ENCODE data around the gene TBC1D2. TPM values are rescaled to one million over a fixed set of nuclear protein-coding genes. Genes with fewer than 3 reads are reported as not detected.
"Not testable (repeated sequence)": the region's sequence is repeated elsewhere in the genome, so short reads cannot be mapped to it uniquely, and the experiment has no call there.

Gene TBC1D2
- total RNA-seq, 1 donor from 2014 or later = 2.7 TPM

GRCh38 chr9:98272083-98272482 is 16.6 kb upstream of the TBC1D2 start:
- CTCF ChIA-PET = no interaction called here
- Mint-ChIP-seq H3K9me3 (no peaks in the 10 kb centered on the region), H3K36me3 (ENCODE audit: low read depth) (no peaks in the 10 kb centered on the region), H3K4me1 (no peaks in the 10 kb centered on the region), H3K27ac (no peak overlapping the region), H3K27me3 (peaks cover 43% of the 10 kb centered on the region), H3K4me3 (no peak overlapping the region)
- no peak for ATAC-seq (ENCODE audit: low read depth)
- intact Hi-C loops (cut with micrococcal nuclease) = no loop called here
- TF ChIP-seq, protein P1, sequence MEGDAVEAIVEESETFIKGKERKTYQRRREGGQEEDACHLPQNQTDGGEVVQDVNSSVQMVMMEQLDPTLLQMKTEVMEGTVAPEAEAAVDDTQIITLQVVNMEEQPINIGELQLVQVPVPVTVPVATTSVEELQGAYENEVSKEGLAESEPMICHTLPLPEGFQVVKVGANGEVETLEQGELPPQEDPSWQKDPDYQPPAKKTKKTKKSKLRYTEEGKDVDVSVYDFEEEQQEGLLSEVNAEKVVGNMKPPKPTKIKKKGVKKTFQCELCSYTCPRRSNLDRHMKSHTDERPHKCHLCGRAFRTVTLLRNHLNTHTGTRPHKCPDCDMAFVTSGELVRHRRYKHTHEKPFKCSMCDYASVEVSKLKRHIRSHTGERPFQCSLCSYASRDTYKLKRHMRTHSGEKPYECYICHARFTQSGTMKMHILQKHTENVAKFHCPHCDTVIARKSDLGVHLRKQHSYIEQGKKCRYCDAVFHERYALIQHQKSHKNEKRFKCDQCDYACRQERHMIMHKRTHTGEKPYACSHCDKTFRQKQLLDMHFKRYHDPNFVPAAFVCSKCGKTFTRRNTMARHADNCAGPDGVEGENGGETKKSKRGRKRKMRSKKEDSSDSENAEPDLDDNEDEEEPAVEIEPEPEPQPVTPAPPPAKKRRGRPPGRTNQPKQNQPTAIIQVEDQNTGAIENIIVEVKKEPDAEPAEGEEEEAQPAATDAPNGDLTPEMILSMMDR (IDR thresholded peaks at IDR 0.05) = no peak
- no peak for DNase-seq
- POLR2A ChIA-PET = no interaction called here

GRCh38 chr9:98271479-98271878 is 16.0 kb upstream of the TBC1D2 start:
- no peaks in the 10 kb centered on the region for H3K4me1 Mint-ChIP-seq
- no peak overlapping the region for H3K4me3 Mint-ChIP-seq
- DNase-seq (no peak), ATAC-seq (ENCODE audit: low read depth) (no peak)
- POLR2A ChIA-PET = no interaction called here
- TF ChIP-seq, protein P1 (IDR thresholded peaks at IDR 0.05) = no peak
- no peaks in the 10 kb centered on the region for H3K9me3 Mint-ChIP-seq
- intact Hi-C loops (cut with micrococcal nuclease) = no loop called here
- H3K36me3 Mint-ChIP-seq (ENCODE audit: low read depth) = no peaks in the 10 kb centered on the region
- CTCF ChIA-PET = no interaction called here
- peaks cover 39% of the 10 kb centered on the region for H3K27me3 Mint-ChIP-seq
- H3K27ac Mint-ChIP-seq = no peak overlapping the region

DNA sequence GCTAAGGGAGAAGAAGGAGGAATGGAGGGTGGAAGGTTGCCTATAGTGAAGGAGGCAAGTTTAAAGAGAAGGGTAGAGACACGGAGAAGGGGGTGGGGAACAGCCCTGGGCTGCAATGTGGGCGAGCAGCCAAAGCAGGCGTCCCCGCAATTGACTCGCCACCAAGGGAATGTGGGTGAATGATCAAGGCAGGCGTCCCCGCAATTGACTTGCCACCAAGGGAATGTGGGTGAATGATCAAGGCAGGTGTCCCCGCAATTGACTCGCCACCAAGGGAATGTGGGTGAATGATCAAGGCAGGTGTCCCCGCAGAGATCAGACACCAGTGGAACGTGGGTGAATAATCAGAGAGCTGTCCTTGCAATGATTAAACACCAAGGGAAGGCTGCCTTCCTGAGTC is 14.8 kb upstream of the TBC1D2 start:
- ATAC-seq (ENCODE audit: low read depth) = not testable (repeated sequence)

DNA sequence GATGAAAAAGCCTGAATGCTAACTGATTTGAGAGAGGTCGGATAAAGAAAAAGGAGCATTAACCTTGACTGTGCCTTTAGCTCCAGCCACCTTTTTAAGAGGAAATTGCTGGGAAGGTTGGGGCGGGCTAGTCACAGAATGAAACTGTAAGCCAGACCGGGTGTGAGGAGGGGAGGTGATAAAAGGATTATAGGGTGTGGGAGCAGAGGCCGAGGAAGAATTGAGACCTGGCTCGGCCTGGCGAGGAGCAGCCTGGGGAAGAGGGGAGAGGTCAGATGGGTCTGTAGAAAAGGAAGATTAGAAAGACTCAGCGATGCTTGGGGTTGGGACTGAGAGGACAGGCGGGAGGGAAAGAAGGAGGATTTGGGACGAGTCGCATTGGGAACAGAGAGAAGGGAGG is 14.2 kb upstream of the TBC1D2 start:
- CTCF ChIA-PET; H3K27ac Mint-ChIP-seq; intact Hi-C loops (cut with micrococcal nuclease): not testable (repeated sequence)

More for the DNA sequence above, 14.8 kb upstream of the TBC1D2 start:
- CTCF ChIA-PET; DNase-seq; H3K9me3 Mint-ChIP-seq; H3K4me3 Mint-ChIP-seq; POLR2A ChIA-PET; H3K27ac Mint-ChIP-seq; H3K4me1 Mint-ChIP-seq; intact Hi-C loops (cut with micrococcal nuclease); H3K36me3 Mint-ChIP-seq (ENCODE audit: low read depth): not testable (repeated sequence)
- H3K27me3 Mint-ChIP-seq = peaks cover 36% of the 10 kb centered on the region

DNA sequence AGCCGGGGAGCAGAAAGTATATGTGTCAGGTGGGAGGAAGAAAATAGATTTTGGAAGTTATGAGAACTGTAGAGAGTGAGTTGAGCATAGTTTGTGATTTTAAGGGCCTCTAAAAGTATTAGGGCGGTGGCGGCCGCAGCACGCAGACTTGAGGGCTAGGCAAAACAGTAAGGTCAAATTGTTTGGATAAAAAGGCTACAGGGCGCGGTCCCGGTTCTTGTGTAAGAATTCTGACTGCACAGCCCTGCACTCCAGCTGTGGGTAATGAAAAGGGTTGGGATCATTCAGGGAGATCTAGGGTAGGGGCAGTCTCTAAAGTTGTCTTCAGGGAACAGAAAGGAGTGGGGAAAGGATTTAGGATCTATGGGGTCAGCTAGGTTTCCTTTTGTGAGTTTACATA is 12.1 kb upstream of the TBC1D2 start:
- POLR2A ChIA-PET; ATAC-seq (ENCODE audit: low read depth); H3K27ac Mint-ChIP-seq; H3K36me3 Mint-ChIP-seq (ENCODE audit: low read depth); H3K4me1 Mint-ChIP-seq; CTCF ChIA-PET; intact Hi-C loops (cut with micrococcal nuclease); H3K9me3 Mint-ChIP-seq; DNase-seq; H3K4me3 Mint-ChIP-seq: not testable (repeated sequence)
- peaks cover 26% of the 10 kb centered on the region for H3K27me3 Mint-ChIP-seq

More for the DNA sequence above, 14.2 kb upstream of the TBC1D2 start:
- H3K27me3 Mint-ChIP-seq = peaks cover 31% of the 10 kb centered on the region
- H3K4me1 Mint-ChIP-seq; POLR2A ChIA-PET; H3K4me3 Mint-ChIP-seq; DNase-seq; ATAC-seq (ENCODE audit: low read depth); H3K9me3 Mint-ChIP-seq; H3K36me3 Mint-ChIP-seq (ENCODE audit: low read depth): not testable (repeated sequence)

DNA sequence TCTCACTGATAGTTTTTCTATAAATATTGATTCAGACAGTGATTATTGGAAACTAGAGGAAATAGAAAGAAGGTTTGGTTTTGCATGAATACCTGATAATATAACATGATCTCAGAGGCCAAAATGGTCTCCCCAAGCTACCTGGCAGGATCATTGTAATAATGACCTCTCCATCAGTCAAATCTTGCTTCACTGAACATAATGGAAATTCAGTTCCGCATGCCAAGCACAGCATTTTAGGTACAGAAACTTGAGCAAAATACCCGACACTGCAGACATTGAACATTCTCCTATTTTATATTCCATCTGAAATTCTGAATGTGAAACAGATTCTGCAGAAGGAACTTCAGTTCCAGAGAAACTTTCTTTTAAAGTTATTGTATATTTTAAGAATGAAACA is 9.1 kb upstream of the TBC1D2 start:
- TF ChIP-seq, protein P1 (IDR thresholded peaks at IDR 0.05) = no peak
- no peak overlapping the region for H3K27ac Mint-ChIP-seq
- CTCF ChIA-PET = interaction anchor here (1.0 to 3.3 kb wide), 10 partner anchors 9 to 374 kb away, joined by 3 to 26 read pairs (median 6); partner anchors contain the start of genes TBC1D2, TRIM14 and TRMO
- H3K27me3 Mint-ChIP-seq = peaks cover 11% of the 10 kb centered on the region
- DNase-seq (no peak), ATAC-seq (ENCODE audit: low read depth) (no peak)
- POLR2A ChIA-PET = no interaction called here
- H3K36me3 Mint-ChIP-seq (ENCODE audit: low read depth) = no peaks in the 10 kb centered on the region
- H3K4me3 Mint-ChIP-seq = no peak overlapping the region
- intact Hi-C loops (cut with micrococcal nuclease) = no loop called here
- H3K4me1 Mint-ChIP-seq = no peaks in the 10 kb centered on the region
- H3K9me3 Mint-ChIP-seq = no peaks in the 10 kb centered on the region
